HepG2 (cell line): ENCODE measurements around the gene UEVLD. TPM values are rescaled to one million over a fixed set of nuclear protein-coding genes. Genes with fewer than 3 reads are reported as not detected.

Experiments used
- ATF1 ChIP-seq: IDR thresholded peaks from 2 replicates; pipeline ENCODE4 v1.6.1; 2016; ENCODE audit warnings: mild to moderate bottlenecking, control low read depth
- DRAP1 ChIP-seq: IDR thresholded peaks from 2 replicates; pipeline ENCODE4 v1.6.1; 2016; ENCODE audit warnings: missing genetic modification reagents, missing compliant biosample characterization
- FOXO4 ChIP-seq: sonication (generic); formaldehyde crosslinking; conservative IDR thresholded peaks from 2 replicates; pipeline ENCODE4 v1.8.1; 2023; ENCODE audit warnings: missing genetic modification reagents
- FOXP1 ChIP-seq, 2 experiments: fragments of 450-650 bp in 1 of 2; IDR thresholded peaks; 2 replicates each; pipeline ENCODE4 v1.6.1; 2017 to 2018; ENCODE audit warnings: antibody characterized with exemption in 1 of 2
- RNF2 ChIP-seq: fragments of 450-650 bp; conservative IDR thresholded peaks from 2 replicates; pipeline ENCODE4 v1.6.1; 2016; ENCODE audit warnings: low read depth
- RNF219 ChIP-seq: sonication (generic); formaldehyde crosslinking; IDR thresholded peaks from 2 replicates; pipeline ENCODE4 v1.5.0; 2020; ENCODE audit warnings: mild to moderate bottlenecking, missing genetic modification reagents
- SAP130 ChIP-seq: IDR thresholded peaks from 2 replicates; pipeline ENCODE4 v1.6.1; 2016; ENCODE audit warnings: low read depth
- ZBTB40 ChIP-seq, 2 experiments: fragments of 450-650 bp in 1 of 2; sonication (generic) in 1 of 2; formaldehyde crosslinking in 1 of 2; IDR thresholded peaks; 2 replicates each; pipeline versions ENCODE4 v1.6.1 to v1.8.0; 2016 to 2022; ENCODE audit warnings: antibody characterized with exemption in 1 of 2, mild to moderate bottlenecking in 1 of 2, missing genetic modification reagents in 1 of 2
- ZBTB7A ChIP-seq: sonication (generic); formaldehyde crosslinking; IDR thresholded peaks from 2 replicates; pipeline ENCODE4 v1.8.0; 2022; ENCODE audit warnings: mild to moderate bottlenecking, missing genetic modification reagents
- ZNF10 ChIP-seq: sonication (generic); formaldehyde crosslinking; IDR thresholded peaks from 2 replicates; pipeline ENCODE4 v1.4.0; 2020; ENCODE audit warnings: mild to moderate bottlenecking, low read depth, missing genetic modification reagents, borderline replicate concordance
- ZNF235 ChIP-seq: sonication (generic); formaldehyde crosslinking; IDR thresholded peaks from 2 replicates; pipeline ENCODE4 v1.8.1; 2023; ENCODE audit warnings: mild to moderate bottlenecking, missing genetic modification reagents, borderline replicate concordance
- ZNF451 ChIP-seq: sonication (generic); formaldehyde crosslinking; IDR thresholded peaks from 2 replicates; pipeline ENCODE4 v1.5.0; 2020; ENCODE audit warnings: mild to moderate bottlenecking, missing genetic modification reagents
- ZNF510 ChIP-seq: sonication (generic); formaldehyde crosslinking; IDR thresholded peaks from 2 replicates; pipeline ENCODE4 v1.4.0; 2020; ENCODE audit warnings: low read depth, mild to moderate bottlenecking, missing genetic modification reagents
- ZNF570 ChIP-seq: sonication (generic); formaldehyde crosslinking; IDR thresholded peaks from 2 replicates; pipeline ENCODE4 v1.4.0; 2020; ENCODE audit warnings: mild to moderate bottlenecking, missing genetic modification reagents, borderline replicate concordance
- ZNF768 ChIP-seq: sonication (generic); formaldehyde crosslinking; IDR thresholded peaks from 2 replicates; pipeline ENCODE4 v1.4.0; 2020; ENCODE audit warnings: missing genetic modification reagents
- polyA plus RNA-seq, 8 experiments: library from polyadenylated mRNA; depleted of rRNA in 3 of 8; stranded (reverse) in 7 of 8; unstranded in 1 of 8; fragments of >200 nt; fragmentation: Illumina TruSeq in 4 of 8; extraction: Trizol in 4 of 8; gene quantifications; 2 replicates each; pipeline versions ENCODE4 v1.2.1 to v1.2.3, GENCODE V29; 2011 to 2016; ENCODE audit warnings: low read depth in 4 of 8, missing spikeins in 1 of 8, mixed read lengths in 1 of 8; ENCODE audit not compliant: insufficient read depth in 1 of 8
- total RNA-seq, 5 experiments: library from RNA; depleted of rRNA; stranded (reverse); fragments of >200 nt; fragmentation: Illumina TruSeq; extraction: Trizol; gene quantifications; 2 replicates each; pipeline ENCODE4 v1.2.3, GENCODE V29; 2016; ENCODE audit warnings: low read depth in 1 of 5

UEVLD gene
- total and polyA plus RNA-seq, 2 of the 13 experiments (the other 11 are each of a cell fraction or from before 2014, with no cell fraction given) = 5.7 to 13.7 TPM

GRCh38 chr11:18634140-18635032, 45.9 kb upstream of the UEVLD start, which contains the start of gene SPTY2D1 (continued):
- TF ChIP-seq FOXO4 = no peak
- TF ChIP-seq RNF219 = no peak; the same call in 1 of the 2 replicates
- peak; percentile 77 for TF ChIP-seq ZBTB40 (IDR thresholded peaks at IDR 0.05)
- TF ChIP-seq ZBTB40 (CRISPR knock-in tag; IDR thresholded peaks at IDR 0.05) = no peak
- no peak; the same call in none of the 2 replicates for TF ChIP-seq ZNF451
- TF ChIP-seq SAP130 (CRISPR knock-in tag) = peak; percentile 96
- TF ChIP-seq RNF2 = peak; percentile 61; the same call in 1 of the 2 replicates
- peak; percentile 78 for TF ChIP-seq ZNF510 (CRISPR knock-in tag)
- peak; percentile 78; the same call in 1 of the 2 replicates for TF ChIP-seq ZNF235 (CRISPR knock-in tag)
- TF ChIP-seq ZNF10 (CRISPR knock-in tag) = no peak
- no peak for TF ChIP-seq ZBTB7A (CRISPR knock-in tag)
- TF ChIP-seq ZNF570 (CRISPR knock-in tag) = no peak
- peak; percentile 91 for TF ChIP-seq DRAP1 (CRISPR knock-in tag)
- TF ChIP-seq ATF1 = peak; percentile 98
- no peak for TF ChIP-seq ZNF768 (CRISPR knock-in tag)
- no peak for TF ChIP-seq FOXP1 (IDR thresholded peaks at IDR 0.05)
- TF ChIP-seq FOXP1 (CRISPR knock-in tag; IDR thresholded peaks at IDR 0.05) = no peak
